Measurements from ENCODE around the gene SFI1.

Gene SFI1

DNA sequence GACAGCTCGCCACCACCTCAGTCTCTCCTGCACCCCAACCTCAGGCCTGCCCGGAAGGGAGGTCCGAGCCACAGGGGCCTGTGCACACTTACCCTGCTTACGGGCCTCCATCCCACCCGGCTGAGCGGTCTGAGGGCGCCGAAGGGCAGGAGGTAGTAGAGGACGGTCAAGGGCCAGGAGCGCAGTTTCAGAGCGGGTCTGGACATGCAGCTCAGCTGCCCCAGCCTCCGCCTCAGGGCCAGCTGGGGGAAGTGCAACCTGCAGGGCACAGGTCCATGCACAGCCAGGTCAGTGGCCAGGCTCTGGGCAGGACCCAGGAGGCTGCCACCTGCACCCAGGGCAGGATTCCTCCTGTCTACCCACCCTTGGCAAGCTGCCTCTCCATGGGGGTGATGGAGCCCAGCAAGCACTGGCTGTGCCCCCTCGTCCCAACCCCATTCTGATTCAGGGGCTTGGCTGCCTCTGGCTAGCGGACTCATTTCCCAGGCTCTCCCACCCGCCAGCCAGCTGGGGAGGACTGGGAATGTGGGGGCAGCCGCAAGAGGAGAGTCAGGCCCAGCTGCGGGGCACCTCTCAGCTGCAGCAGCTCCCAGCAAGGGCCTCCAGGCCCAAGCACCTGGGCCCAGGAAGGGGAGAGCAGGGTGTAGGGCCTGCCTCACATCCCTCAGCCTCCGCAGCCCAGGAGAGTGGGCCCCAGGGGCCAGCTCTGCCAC is 127.4 kb downstream of the SFI1 start:
- POLR2A ChIA-PET, result no interaction called here

GRCh38 chr22:31625257-31625640 is 128.9 kb downstream of the SFI1 start:
- DNase-seq (ENCODE audit: low read depth, low spot score), result no peak
- ChIA-PET CTCF (interaction anchor here (0.9 to 3.5 kb wide), 3 partner anchors 9 to 68 kb away, joined by 3 to 17 read pairs (median 4); no protein-coding TSS in a partner anchor), POLR2A (interaction anchor here (1.3 kb wide), 1 partner anchor 23 kb away, joined by 3 read pairs; no protein-coding TSS in a partner anchor)
- H3K4me3 ChIP-seq (ENCODE audit: low read depth, low read length), result no peak overlapping the region
- TF ChIP-seq CTCF (IDR thresholded peaks at IDR 0.05; ENCODE audit: insufficient read depth, low read length, missing control alignments), result no peak

More for the DNA sequence above, 127.4 kb downstream of the SFI1 start:
- TF ChIP-seq CTCF (IDR thresholded peaks at IDR 0.05; ENCODE audit: insufficient read depth, low read length, missing control alignments), result no peak
- CTCF ChIA-PET, result interaction anchor here (0.8 to 1.8 kb wide), 6 partner anchors 10 to 71 kb away, joined by 3 to 9 read pairs (median 3); no protein-coding TSS in a partner anchor
- no peak overlapping the region for H3K4me3 ChIP-seq (ENCODE audit: low read depth, low read length)
- DNase-seq (ENCODE audit: low read depth, low spot score), result no peak

- DNase-seq (ENCODE audit: low read depth, low spot score), result no peak
- ChIA-PET POLR2A (interaction anchor here (0.6 kb wide), 1 partner anchor 149 kb away, joined by 4 read pairs; no protein-coding TSS in a partner anchor), CTCF (interaction anchor here (0.9 to 3.5 kb wide), 3 partner anchors 8 to 69 kb away, joined by 3 to 17 read pairs (median 4); no protein-coding TSS in a partner anchor)
- no peak overlapping the region for H3K4me3 ChIP-seq (ENCODE audit: low read depth, low read length)
- TF ChIP-seq CTCF (IDR thresholded peaks at IDR 0.05; ENCODE audit: insufficient read depth, low read length, missing control alignments), result no peak
These were observed 129.5 kb downstream of the SFI1 start for GRCh38 chr22:31625661-31626426.

- no peak for DNase-seq (ENCODE audit: low read depth, low spot score)
- H3K4me3 ChIP-seq (ENCODE audit: low read depth, low read length), result no peak overlapping the region
- ChIA-PET CTCF (interaction anchor here (0.7 to 3.5 kb wide), 3 partner anchors 11 to 70 kb away, joined by 4 to 17 read pairs (median 4); no protein-coding TSS in a partner anchor), POLR2A (no interaction called here)
- TF ChIP-seq CTCF (IDR thresholded peaks at IDR 0.05; ENCODE audit: insufficient read depth, low read length, missing control alignments), result no peak
These were observed 130.3 kb downstream of the SFI1 start for GRCh38 chr22:31626427-31627150.

- H3K4me3 ChIP-seq (ENCODE audit: low read depth, low read length), result no peak overlapping the region
- POLR2A ChIA-PET, result no interaction called here
- TF ChIP-seq CTCF (IDR thresholded peaks at IDR 0.05; ENCODE audit: insufficient read depth, low read length, missing control alignments), result no peak
- DNase-seq (ENCODE audit: low read depth, low spot score), result no peak
- CTCF ChIA-PET, result interaction anchor here (0.7 to 3.5 kb wide), 3 partner anchors 10 to 70 kb away, joined by 4 to 17 read pairs (median 4); no protein-coding TSS in a partner anchor
These were observed 130.9 kb downstream of the SFI1 start for GRCh38 chr22:31627223-31627731.

Data from AG04449 (cell line).